GM10266 (cell line): Measurements from ENCODE around the gene CDKAL1.

Experiments used
- DNase-seq: peaks from one replicate; pipeline ENCODE4 v3.0.0; 2012; ENCODE audit errors: extremely low spot score
- TF ChIP-seq, protein P1 (sequence below): IDR thresholded peaks from 2 replicates; pipeline ENCODE4 v1.5.1; 2012; ENCODE audit warnings: mild to moderate bottlenecking, low read depth; ENCODE audit not compliant: control insufficient read depth, insufficient read depth; ENCODE audit errors: missing control alignments

CDKAL1 gene

DNA sequence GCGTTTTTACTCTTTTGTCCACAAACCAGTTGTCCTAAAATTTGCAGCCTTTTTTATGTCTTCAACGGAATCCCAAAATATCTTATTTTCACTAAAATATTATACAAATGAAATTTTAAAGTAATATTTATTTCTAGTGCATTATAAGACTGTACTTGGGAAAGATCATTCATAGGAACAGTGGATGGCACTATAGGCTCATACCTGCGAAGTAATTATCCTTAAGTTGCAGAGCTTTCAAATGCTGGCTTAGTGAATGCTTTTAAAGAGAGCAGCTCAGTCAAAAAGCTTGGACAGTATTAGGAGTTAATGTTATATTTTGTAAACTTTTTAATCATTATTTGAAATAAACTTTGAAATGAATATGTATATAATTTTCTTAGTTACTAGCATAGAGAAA is 254.9 kb downstream of the CDKAL1 start:
- TF ChIP-seq, protein P1, sequence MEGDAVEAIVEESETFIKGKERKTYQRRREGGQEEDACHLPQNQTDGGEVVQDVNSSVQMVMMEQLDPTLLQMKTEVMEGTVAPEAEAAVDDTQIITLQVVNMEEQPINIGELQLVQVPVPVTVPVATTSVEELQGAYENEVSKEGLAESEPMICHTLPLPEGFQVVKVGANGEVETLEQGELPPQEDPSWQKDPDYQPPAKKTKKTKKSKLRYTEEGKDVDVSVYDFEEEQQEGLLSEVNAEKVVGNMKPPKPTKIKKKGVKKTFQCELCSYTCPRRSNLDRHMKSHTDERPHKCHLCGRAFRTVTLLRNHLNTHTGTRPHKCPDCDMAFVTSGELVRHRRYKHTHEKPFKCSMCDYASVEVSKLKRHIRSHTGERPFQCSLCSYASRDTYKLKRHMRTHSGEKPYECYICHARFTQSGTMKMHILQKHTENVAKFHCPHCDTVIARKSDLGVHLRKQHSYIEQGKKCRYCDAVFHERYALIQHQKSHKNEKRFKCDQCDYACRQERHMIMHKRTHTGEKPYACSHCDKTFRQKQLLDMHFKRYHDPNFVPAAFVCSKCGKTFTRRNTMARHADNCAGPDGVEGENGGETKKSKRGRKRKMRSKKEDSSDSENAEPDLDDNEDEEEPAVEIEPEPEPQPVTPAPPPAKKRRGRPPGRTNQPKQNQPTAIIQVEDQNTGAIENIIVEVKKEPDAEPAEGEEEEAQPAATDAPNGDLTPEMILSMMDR, result no peak

DNA sequence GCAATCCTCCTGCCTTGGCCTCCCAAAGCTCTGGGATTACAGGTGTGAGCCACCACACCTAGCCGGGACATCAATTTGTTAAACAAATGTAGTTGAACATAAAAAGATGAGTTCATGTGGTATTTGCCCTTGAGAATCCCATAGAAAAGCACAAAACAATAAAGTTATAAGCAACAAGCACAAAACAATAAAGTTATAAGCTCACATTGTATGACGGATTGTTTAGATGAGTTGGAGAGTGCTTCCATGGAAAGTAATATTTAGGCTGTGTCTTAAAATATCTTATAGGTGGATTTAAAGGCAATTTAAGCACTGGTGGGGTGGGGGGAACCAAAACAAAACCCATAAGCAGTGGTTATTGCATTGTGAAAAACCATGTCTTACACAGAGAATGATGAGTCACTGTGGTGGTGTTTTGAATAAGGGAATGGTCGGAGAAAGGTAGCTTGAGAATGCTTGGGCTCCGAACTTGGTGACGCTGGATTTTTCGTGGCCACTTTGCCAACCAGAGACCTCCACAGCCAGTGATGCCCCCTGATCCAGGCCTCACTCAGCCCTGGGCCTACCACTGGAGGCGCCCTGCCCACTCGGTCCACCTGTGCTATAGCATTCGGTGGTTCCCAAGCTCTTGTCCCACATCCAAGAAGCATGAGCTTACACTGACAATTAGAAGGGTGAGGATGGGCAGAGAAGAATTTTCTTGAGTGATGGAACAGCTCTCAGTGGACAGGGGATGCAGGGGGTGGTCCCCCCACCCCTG is 256.0 kb downstream of the CDKAL1 start:
- TF ChIP-seq, protein P1, result no peak
- DNase-seq, result no peak

More for the DNA sequence above, 254.9 kb downstream of the CDKAL1 start:
- DNase-seq, result no peak

DNA sequence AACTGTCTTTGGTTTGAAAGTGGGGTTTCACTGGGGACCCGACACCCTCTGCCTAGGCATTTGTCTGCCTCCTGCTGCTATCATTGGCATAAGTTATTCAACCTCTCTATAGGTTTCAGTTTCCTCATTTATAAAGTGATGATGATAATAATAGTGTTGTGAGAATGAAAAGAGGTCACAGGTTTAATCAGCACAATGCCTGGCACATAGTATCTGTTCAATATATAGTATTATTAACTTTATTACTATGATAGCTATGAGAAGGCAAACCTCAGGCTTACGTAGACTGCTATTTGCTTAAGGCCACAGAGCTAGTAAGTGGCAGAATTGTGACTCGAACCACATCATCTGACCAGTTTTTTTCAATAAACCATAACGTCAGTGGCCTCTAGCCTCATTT is 256.8 kb downstream of the CDKAL1 start:
- TF ChIP-seq, protein P1, result no peak
- no peak for DNase-seq

DNA sequence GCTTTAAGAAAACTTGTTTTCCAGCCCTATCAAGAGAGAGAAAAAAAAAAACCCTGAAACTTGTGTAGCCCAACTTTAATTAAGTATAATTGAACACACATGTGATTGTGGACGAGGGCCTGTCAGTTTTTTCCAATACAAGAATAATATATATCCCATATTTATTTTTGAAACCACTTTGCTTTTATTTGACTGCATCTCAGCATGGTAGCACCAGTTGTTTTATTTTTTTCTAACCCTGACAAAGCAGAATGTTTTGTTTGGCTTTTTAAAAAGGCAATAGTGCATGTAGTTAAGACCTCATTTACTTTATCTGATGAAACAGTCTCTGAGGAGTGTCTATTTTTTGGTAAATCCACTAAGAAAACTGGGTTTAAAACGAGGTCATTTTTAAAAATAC is 257.7 kb downstream of the CDKAL1 start:
- no peak for DNase-seq
- TF ChIP-seq, protein P1, result no peak

DNA sequence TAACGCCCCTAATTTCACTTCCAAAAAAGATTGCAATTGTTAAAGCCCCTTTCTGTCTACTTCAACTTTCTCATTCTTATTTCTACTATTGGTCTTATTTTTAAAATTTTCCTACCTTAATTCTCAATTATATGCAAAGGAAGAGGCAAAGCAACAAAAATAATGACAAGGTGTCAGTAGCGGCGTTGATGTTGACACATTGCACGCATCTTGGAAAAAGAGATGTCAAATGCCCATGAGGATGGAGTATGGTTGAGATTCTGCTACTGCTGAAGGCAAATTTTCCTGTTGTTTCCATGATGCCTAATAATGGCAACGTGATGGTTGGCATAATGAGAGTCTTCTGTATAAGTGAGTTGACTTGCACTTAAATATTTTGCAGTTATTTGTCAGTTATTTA is 258.9 kb downstream of the CDKAL1 start:
- TF ChIP-seq, protein P1, result no peak
- DNase-seq, result no peak

DNA sequence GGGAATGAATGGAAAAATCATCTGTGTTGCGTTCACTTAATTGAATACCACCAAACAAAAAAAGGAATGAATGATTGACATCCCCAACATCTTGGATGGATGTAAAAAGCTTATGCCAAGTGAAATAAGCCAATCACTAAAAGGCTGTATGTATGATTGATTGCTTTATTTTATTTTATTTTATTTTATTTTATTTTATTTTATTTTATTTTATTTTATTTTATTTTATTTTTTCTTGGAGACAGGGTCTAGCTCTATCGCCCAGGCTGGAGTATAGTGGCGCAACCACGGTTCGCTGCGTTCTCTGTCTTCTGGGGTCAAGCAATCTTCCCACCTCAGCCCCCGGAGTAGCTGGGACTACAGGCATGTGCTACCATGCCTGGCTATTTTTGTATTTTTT is 263.3 kb downstream of the CDKAL1 start:
- DNase-seq, result no peak
- TF ChIP-seq, protein P1, result no peak

DNA sequence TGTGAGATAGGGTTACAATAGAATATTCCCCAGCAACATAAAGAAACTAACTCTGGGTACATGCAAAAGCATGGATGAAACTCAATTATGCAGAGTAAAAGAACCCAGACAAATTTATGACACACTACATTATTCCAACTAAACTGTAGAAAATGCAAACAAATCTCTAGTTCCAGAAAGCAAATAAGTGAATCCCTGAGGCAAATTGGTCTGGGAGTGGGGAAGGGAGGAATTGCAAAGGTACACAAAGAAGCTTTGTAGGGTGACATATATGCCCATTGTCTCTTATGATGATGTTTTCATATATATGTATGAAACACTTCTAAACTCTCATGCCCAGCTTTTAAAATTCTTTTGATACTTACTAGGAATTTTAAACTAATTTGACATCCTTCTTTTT is 266.0 kb downstream of the CDKAL1 start:
- TF ChIP-seq, protein P1, result no peak
- no peak for DNase-seq
